H1 (cell line): ENCODE results near the gene TTC9. TPM values are rescaled to one million over a fixed set of nuclear protein-coding genes. Genes with fewer than 3 reads are reported as not detected.

ENCODE experiments used
- CTCF ChIA-PET: fragments of 300-600 bp; sonication (Branson Sonifier 250); formaldehyde crosslinking; loops from one replicate; lab custom pipeline; 2021; ENCODE audit not compliant: partially characterized antibody; lab: Charles Lee
- POLR2A ChIA-PET: fragments of 300-600 bp; sonication (Branson Sonifier 250); formaldehyde crosslinking; loops from one replicate; lab custom pipeline; 2021; ENCODE audit warnings: inconsistent platforms; ENCODE audit not compliant: partially characterized antibody; lab: Charles Lee
- DNase-seq, 2 experiments: peaks; one replicate each; pipeline versions ENCODE4 v3.0.0 to v3.0.0-alpha.2; 2010 to 2022; ENCODE audit warnings: low spot score in 2 of 2, low read depth in 1 of 2, mixed read lengths in 1 of 2
- FAIRE-seq: peaks from 2 replicates; lab custom pipeline; 2011; peaks lifted over from hg19 to GRCh38; lab: Jason Lieb, UNC
- H2AFZ ChIP-seq: 2 replicates; pipeline ENCODE4 v1.8.1; 2012; ENCODE audit warnings: low read length, inconsistent platforms
- H2AK5ac ChIP-seq: 2 replicates; pipeline ENCODE4 v1.6.1; 2013; ENCODE audit warnings: low read depth, low read length
- H2BK120ac ChIP-seq: replicated peaks from 2 replicates; pipeline ENCODE3; 2013; ENCODE audit warnings: low read depth, low read length, inconsistent platforms
- H2BK12ac ChIP-seq: 2 replicates; pipeline ENCODE4 v1.6.1; 2013; ENCODE audit warnings: low read depth, low read length
- H2BK15ac ChIP-seq: 2 replicates; pipeline ENCODE4 v1.6.1; 2013; ENCODE audit warnings: low read length
- H2BK20ac ChIP-seq: 2 replicates; pipeline ENCODE4 v1.6.1; 2013; ENCODE audit warnings: low read length
- H2BK5ac ChIP-seq: 2 replicates; pipeline ENCODE4 v1.6.1; 2013; ENCODE audit warnings: low read depth, low read length
- H3K14ac ChIP-seq: 2 replicates; pipeline ENCODE4 v1.6.1; 2013; ENCODE audit warnings: inconsistent platforms; ENCODE audit not compliant: insufficient read length
- H3K18ac ChIP-seq: 2 replicates; pipeline ENCODE4 v1.6.1; 2013; ENCODE audit warnings: low read length; ENCODE audit errors: extremely low read depth
- H3K23ac ChIP-seq: 2 replicates; pipeline ENCODE4 v1.6.1; 2013; ENCODE audit warnings: inconsistent platforms; ENCODE audit not compliant: insufficient read length
- H3K23me2 ChIP-seq: 2 replicates; pipeline ENCODE4 v1.6.1; 2013; ENCODE audit warnings: low read depth, low read length
- H3K27ac ChIP-seq: 2 replicates; pipeline ENCODE4 v1.6.1; 2011; ENCODE audit warnings: low read depth, low read length, inconsistent platforms
- H3K27me3 ChIP-seq, 4 experiments: replicated peaks in 1 of 4; 1 replicate in 1 of 4; 2 replicates in 3 of 4; pipeline versions ENCODE4 v1.6.1 to v1.8.1; 2011 to 2013; ENCODE audit warnings: low read length in 3 of 4, mild to moderate bottlenecking in 3 of 4, inconsistent platforms in 2 of 4, mixed read lengths in 2 of 4, moderate library complexity in 1 of 4; ENCODE audit not compliant: control insufficient read depth in 3 of 4, insufficient read depth in 3 of 4; ENCODE audit errors: extremely low read depth in 1 of 4
- H3K36me3 ChIP-seq, 4 experiments: 2 replicates each; pipeline versions ENCODE4 v1.6.1 to v1.8.1; 2011 to 2013; ENCODE audit warnings: mild to moderate bottlenecking in 4 of 4, low read length in 3 of 4, moderate library complexity in 2 of 4, control low read depth in 1 of 4, inconsistent platforms in 1 of 4; ENCODE audit not compliant: insufficient read depth in 4 of 4, control insufficient read depth in 2 of 4
- H3K4ac ChIP-seq: replicated peaks from 2 replicates; pipeline ENCODE3; 2013; ENCODE audit warnings: low read length, low read depth, mixed read lengths, inconsistent platforms; ENCODE audit not compliant: insufficient read length
- H3K4me1 ChIP-seq, 4 experiments: replicated peaks in 1 of 4; 1 replicate in 1 of 4; 2 replicates in 3 of 4; pipeline versions ENCODE4 v1.6.1 to v1.8.1; 2011 to 2013; ENCODE audit warnings: low read length in 3 of 4, inconsistent platforms in 2 of 4, mixed read lengths in 1 of 4; ENCODE audit not compliant: insufficient read depth in 4 of 4, control insufficient read depth in 3 of 4
- H3K4me2 ChIP-seq, 2 experiments: 2 replicates each; pipeline versions ENCODE4 v1.6.1 to v1.8.1; 2011 to 2013; ENCODE audit warnings: low read depth in 2 of 2, low read length in 2 of 2, control low read depth in 1 of 2, inconsistent platforms in 1 of 2, mild to moderate bottlenecking in 1 of 2; ENCODE audit not compliant: insufficient read depth in 1 of 2
- H3K4me3 ChIP-seq, 4 experiments: fragments of 200-600, 300-600 bp in 1 of 4; sonication (generic), shearing (Covaris generic), sonication (Bioruptor Twin) in 1 of 4; 2 replicates each; pipeline versions ENCODE4 v1.5.1 to v1.8.1; 2011 to 2016; ENCODE audit warnings: low read length in 4 of 4, low read depth in 3 of 4, control low read depth in 2 of 4, inconsistent platforms in 2 of 4, mild to moderate bottlenecking in 2 of 4, mixed read lengths in 1 of 4, moderate library complexity in 1 of 4; ENCODE audit not compliant: insufficient read depth in 2 of 4; ENCODE audit errors: extremely low read depth in 1 of 4
- H3K56ac ChIP-seq: replicated peaks from 2 replicates; pipeline ENCODE3; 2013; ENCODE audit warnings: low read depth, mild to moderate bottlenecking, mixed read lengths, low read length, inconsistent platforms; ENCODE audit not compliant: insufficient read length
- H3K79me1 ChIP-seq: 2 replicates; pipeline ENCODE4 v1.6.1; 2013; ENCODE audit warnings: low read depth, low read length, control low read depth
- H3K79me2 ChIP-seq, 2 experiments: 2 replicates each; pipeline versions ENCODE4 v1.6.1 to v1.8.1; 2012 to 2013; ENCODE audit warnings: low read length in 2 of 2, mild to moderate bottlenecking in 2 of 2, inconsistent platforms in 1 of 2; ENCODE audit not compliant: insufficient read depth in 2 of 2, control insufficient read depth in 1 of 2
- H3K9ac ChIP-seq, 4 experiments: replicated peaks in 1 of 4; 1 replicate in 1 of 4; 2 replicates in 3 of 4; pipeline versions ENCODE4 v1.6.1 to v1.8.1; 2011 to 2013; ENCODE audit warnings: low read depth in 3 of 4, low read length in 3 of 4, control low read depth in 2 of 4, mild to moderate bottlenecking in 2 of 4, moderate library complexity in 2 of 4, inconsistent platforms in 1 of 4; ENCODE audit errors: extremely low read depth in 1 of 4
- H3K9me3 ChIP-seq, 2 experiments: 2 replicates each; pipeline versions ENCODE4 v1.6.1 to v1.8.1; 2012 to 2013; ENCODE audit warnings: mild to moderate bottlenecking in 2 of 2, moderate library complexity in 2 of 2, control low read depth in 1 of 2, inconsistent platforms in 1 of 2, low read depth in 1 of 2, low read length in 1 of 2, mixed read lengths in 1 of 2; ENCODE audit not compliant: insufficient read depth in 2 of 2
- H4K20me1 ChIP-seq, 2 experiments: replicated peaks in 1 of 2; 2 replicates each; pipeline versions ENCODE3 to v1.8.1; 2011 to 2013; ENCODE audit warnings: inconsistent platforms in 2 of 2, low read length in 2 of 2, mild to moderate bottlenecking in 1 of 2; ENCODE audit not compliant: insufficient read depth in 2 of 2, control insufficient read depth in 1 of 2
- H4K5ac ChIP-seq: 2 replicates; pipeline ENCODE4 v1.6.1; 2013; ENCODE audit warnings: low read length, low read depth, mixed read lengths, inconsistent platforms; ENCODE audit not compliant: insufficient read length
- H4K8ac ChIP-seq: 2 replicates; pipeline ENCODE4 v1.8.0; 2013; ENCODE audit warnings: mild to moderate bottlenecking, moderate library complexity, low read length, inconsistent platforms; ENCODE audit not compliant: insufficient read depth; ENCODE audit errors: extremely low read depth
- H4K91ac ChIP-seq: replicated peaks from 2 replicates; pipeline ENCODE3; 2013; ENCODE audit warnings: low read length, mixed read lengths, inconsistent platforms; ENCODE audit not compliant: insufficient read length
- ASH2L ChIP-seq: fragments of 200-600, 300-600 bp; sonication (generic); IDR thresholded peaks from one replicate; pipeline ENCODE4 v1.7.1; 2017; ENCODE audit warnings: low read length
- CREB1 ChIP-seq: IDR thresholded peaks from 2 replicates; pipeline ENCODE4 v1.6.1; 2012; ENCODE audit warnings: inconsistent platforms
- EP300 ChIP-seq, 2 experiments: IDR thresholded peaks; 1 replicate in 1 of 2; 2 replicates in 1 of 2; pipeline ENCODE4 v1.6.1; 2011 to 2012; ENCODE audit warnings: low read depth in 2 of 2, low read length in 2 of 2, mild to moderate bottlenecking in 2 of 2, borderline replicate concordance in 1 of 2, inconsistent platforms in 1 of 2, moderate library complexity in 1 of 2
- KDM1A ChIP-seq: fragments of 200-600, 300-600 bp; sonication (generic); IDR thresholded peaks from 2 replicates; pipeline ENCODE4 v1.7.1; 2016; ENCODE audit warnings: mild to moderate bottlenecking, low read length, borderline replicate concordance
- KDM5A ChIP-seq: fragments of 200-600 bp; IDR thresholded peaks from 2 replicates; pipeline ENCODE4 v1.7.1; 2012; ENCODE audit warnings: mild to moderate bottlenecking, low read length, inconsistent platforms, mixed read lengths
- POLR2AphosphoS5 ChIP-seq: IDR thresholded peaks from 2 replicates; pipeline ENCODE4 v1.6.1; 2011; ENCODE audit warnings: low read depth, low read length
- RFX5 ChIP-seq: IDR thresholded peaks from 2 replicates; pipeline ENCODE4 v1.6.1; 2011; ENCODE audit warnings: low read depth, low read length, improper control_type of control experiment, borderline replicate concordance
- SP1 ChIP-seq: IDR thresholded peaks from 2 replicates; pipeline ENCODE4 v1.6.1; 2011; ENCODE audit warnings: low read depth, low read length
- SP4 ChIP-seq: IDR thresholded peaks from 2 replicates; pipeline ENCODE4 v1.6.1; 2012; ENCODE audit warnings: low read length, inconsistent platforms
- ZNF274 ChIP-seq: IDR thresholded peaks from 2 replicates; pipeline ENCODE4 v1.7.0; 2012; ENCODE audit warnings: low read length, borderline replicate concordance; ENCODE audit errors: extremely low read depth
- WGBS, 2 experiments: shearing (Covaris generic) in 1 of 2; methylation state at CpG; one replicate each; pipeline versions ENCODE4 v1.1.6 to v1.1.7; 2013 to 2015; ENCODE audit warnings: low lambda C conversion rate in 2 of 2, mixed read lengths in 2 of 2, inconsistent platforms in 1 of 2, low coverage in 1 of 2, missing lambda C conversion rate in 1 of 2; ENCODE audit not compliant: insufficient replicate concordance in 2 of 2, insufficient coverage in 1 of 2, insufficient read length in 1 of 2; ENCODE audit errors: extremely low coverage in 1 of 2, missing lambda C conversion rate in 1 of 2; 5-methylcytosine and 5-hydroxymethylcytosine counted together
- polyA plus RNA-seq, 7 experiments: library from polyadenylated mRNA; depleted of rRNA in 3 of 7; stranded (reverse) in 5 of 7; unstranded in 2 of 7; fragments of >200 nt in 5 of 7; fragments of 200-250 nt in 2 of 7; gene quantifications; 1 replicate in 5 of 7; 2 replicates in 1 of 7; 4 replicates in 1 of 7; pipeline versions ENCODE4 v1.2.1 to v1.2.3, GENCODE V29; 2011 to 2013; ENCODE audit warnings: missing spikeins in 2 of 7, mixed read lengths in 2 of 7
- total RNA-seq: library from RNA; stranded (reverse); fragmentation: NEBNext Ultra II Directional; extraction: Animal tissue kit (Norgen Biotek cat#: 25700); gene quantifications from 2 replicates; pipeline ENCODE4 v1.2.1, GENCODE V29; 2021
- TF ChIP-seq, protein P1 (sequence below): IDR thresholded peaks from 2 replicates; pipeline ENCODE4 v1.6.1; 2011; ENCODE audit warnings: low read length, improper control_type of control experiment

The TTC9 gene
- total and polyA plus RNA-seq, 2 of the 8 experiments (the other 6 are each of a cell fraction or from before 2014, with no cell fraction given): 21.0 to 29.5 TPM

DNA sequence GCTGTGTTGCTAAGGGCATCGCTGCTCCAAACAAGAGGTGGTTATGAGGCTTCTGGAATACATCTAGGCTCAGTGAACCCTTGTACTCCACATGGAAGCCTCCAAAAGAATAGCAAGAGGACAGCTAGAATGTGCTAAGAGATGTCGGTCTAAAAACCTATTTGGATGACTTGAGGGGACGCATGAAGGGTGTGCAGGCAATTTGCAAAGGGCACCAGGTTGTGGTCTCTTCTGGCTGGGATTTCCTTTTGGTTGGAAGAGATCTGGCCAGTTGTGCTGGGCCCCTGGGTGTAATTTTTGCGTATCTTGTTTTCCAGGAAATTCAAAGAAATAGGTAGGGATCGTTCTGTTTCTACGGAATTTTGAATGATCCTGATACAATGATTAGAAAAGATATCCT lies 4.2 kb downstream of the TTC9 start:
- H3K79me1 ChIP-seq: peaks cover 12% of the 10 kb centered on the region
- H2BK5ac ChIP-seq: peak overlapping the region; percentile 82; the same call in 1 of the 2 replicates
- H3K4me1 ChIP-seq: peaks cover 20 to 41% (median 32%) of the 10 kb centered on the region in 4 experiments; a peak in 6 of 7 replicates
- H3K9me3 ChIP-seq: no peaks in the 10 kb centered on the region
- peak overlapping the region in 1 of 4 experiments; percentile 31; a peak in 2 of 8 replicates for H3K4me3 ChIP-seq
- no peak for DNase-seq
- no peak overlapping the region for H3K4ac ChIP-seq
- H2BK20ac ChIP-seq: peak overlapping the region; percentile 62; the same call in 1 of the 2 replicates
- FAIRE-seq: no peak
- peak overlapping the region; percentile 66; the same call in 1 of the 2 replicates for H2AK5ac ChIP-seq
- H3K14ac ChIP-seq: no peak overlapping the region
- no peak overlapping the region for H3K56ac ChIP-seq
- H4K91ac ChIP-seq: peak overlapping the region; percentile 28
- H3K4me2 ChIP-seq: peak overlapping the region; percentile 45 to 56
- peak overlapping the region; percentile 12; the same call in 1 of the 2 replicates for H2BK15ac ChIP-seq
- no peak overlapping the region for H3K9ac ChIP-seq
- H3K18ac ChIP-seq: no peak overlapping the region
- H4K8ac ChIP-seq: no peak overlapping the region
- H4K5ac ChIP-seq: no peak overlapping the region
- H3K23me2 ChIP-seq: peaks cover 15% of the 10 kb centered on the region
- peak overlapping the region; percentile 76; the same call in 1 of the 2 replicates for H3K27ac ChIP-seq
- 89% methylated on average over 6 of the region's 6 CpGs; no CpG with 5 or more reads in 1 of the 2 experiments for WGBS, 2 experiments
- ChIA-PET POLR2A (interaction anchor here (1.0 to 7.3 kb wide), 7 partner anchors 10 to 163 kb away, joined by 3 to 116 read pairs (median 4); partner anchors contain the start of gene MAP3K9), CTCF (interaction anchor here (0.9 to 3.4 kb wide), 5 partner anchors 24 to 559 kb away, joined by 3 to 15 read pairs (median 3); no protein-coding TSS in a partner anchor)
- H2BK12ac ChIP-seq: no peak overlapping the region
- H2BK120ac ChIP-seq: no peak overlapping the region
- H3K79me2 ChIP-seq: peaks cover 34 to 90% of the 10 kb centered on the region in 2 experiments
- H3K36me3 ChIP-seq: peaks cover 0 to 5% (median 0%) of the 10 kb centered on the region in 4 experiments; a peak in 2 of 8 replicates
- H3K23ac ChIP-seq: no peak overlapping the region
- H3K27me3 ChIP-seq: no peaks in the 10 kb centered on the region
- no peaks in the 10 kb centered on the region for H4K20me1 ChIP-seq
- no peak overlapping the region for H2AFZ ChIP-seq
- TF ChIP-seq, protein P1, sequence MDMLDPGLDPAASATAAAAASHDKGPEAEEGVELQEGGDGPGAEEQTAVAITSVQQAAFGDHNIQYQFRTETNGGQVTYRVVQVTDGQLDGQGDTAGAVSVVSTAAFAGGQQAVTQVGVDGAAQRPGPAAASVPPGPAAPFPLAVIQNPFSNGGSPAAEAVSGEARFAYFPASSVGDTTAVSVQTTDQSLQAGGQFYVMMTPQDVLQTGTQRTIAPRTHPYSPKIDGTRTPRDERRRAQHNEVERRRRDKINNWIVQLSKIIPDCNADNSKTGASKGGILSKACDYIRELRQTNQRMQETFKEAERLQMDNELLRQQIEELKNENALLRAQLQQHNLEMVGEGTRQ: no peak
- no peak for TF ChIP-seq SP4
- no peak for TF ChIP-seq ASH2L
- no peak for TF ChIP-seq KDM1A
- TF ChIP-seq CREB1: no peak
- TF ChIP-seq RFX5: no peak
- no peak for TF ChIP-seq ZNF274
- TF ChIP-seq KDM5A: no peak
- no peak for TF ChIP-seq POLR2AphosphoS5
- no peak for TF ChIP-seq SP1
- TF ChIP-seq EP300 (IDR thresholded peaks at IDR 0.05; ENCODE audit: borderline replicate concordance in 1 of 2, low read depth in 2 of 2, low read length in 2 of 2): no peak
